ENCODE measurements around the gene FAM13A. TPM values are rescaled to one million over a fixed set of nuclear protein-coding genes. Genes with fewer than 3 reads are reported as not detected.
A peak's percentile ranks its signal among the peaks of the same experiment; 100 is the strongest.

FAM13A gene
- total RNA-seq, 1 donor from 2014 or later, result 16.9 TPM

DNA sequence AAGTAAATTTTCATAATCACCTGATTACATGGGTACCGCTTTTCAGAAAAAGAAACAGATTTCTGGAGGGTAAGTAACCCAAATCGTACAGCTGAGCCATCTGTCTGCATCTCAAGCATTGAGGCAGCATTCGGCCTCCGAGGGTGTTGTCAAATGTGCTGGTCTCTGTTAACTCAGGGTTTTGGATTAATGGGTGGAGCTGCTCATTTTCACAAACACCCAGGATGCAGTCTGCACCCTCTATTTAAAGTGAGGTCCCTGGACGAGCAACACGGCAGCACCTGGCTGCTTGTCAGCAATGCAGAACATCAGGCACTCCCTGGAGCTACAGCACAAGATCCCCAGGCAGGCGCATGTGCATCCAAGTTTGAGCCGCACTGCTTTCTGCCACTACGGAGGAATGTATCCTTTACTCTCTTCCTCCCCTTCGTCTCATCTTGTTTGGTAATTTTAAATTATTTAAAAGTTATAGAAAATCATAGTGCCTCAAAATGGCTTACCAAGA is 334.7 kb downstream of the FAM13A start:
- peak; percentile 40 for DNase-seq
- H3K36me3 ChIP-seq, result peaks cover 55% of the 10 kb centered on the region
- H3K9me3 ChIP-seq (replicated peaks), result peaks cover 9% of the 10 kb centered on the region
- intact Hi-C loops (cut with micrococcal nuclease), result no loop called here
- no peaks in the 10 kb centered on the region for H3K27me3 ChIP-seq (ENCODE audit: low read depth)
- H3K4me3 ChIP-seq, result no peak overlapping the region
- H3K4me1 ChIP-seq, result peaks cover 58% of the 10 kb centered on the region
- TF ChIP-seq, protein P1, sequence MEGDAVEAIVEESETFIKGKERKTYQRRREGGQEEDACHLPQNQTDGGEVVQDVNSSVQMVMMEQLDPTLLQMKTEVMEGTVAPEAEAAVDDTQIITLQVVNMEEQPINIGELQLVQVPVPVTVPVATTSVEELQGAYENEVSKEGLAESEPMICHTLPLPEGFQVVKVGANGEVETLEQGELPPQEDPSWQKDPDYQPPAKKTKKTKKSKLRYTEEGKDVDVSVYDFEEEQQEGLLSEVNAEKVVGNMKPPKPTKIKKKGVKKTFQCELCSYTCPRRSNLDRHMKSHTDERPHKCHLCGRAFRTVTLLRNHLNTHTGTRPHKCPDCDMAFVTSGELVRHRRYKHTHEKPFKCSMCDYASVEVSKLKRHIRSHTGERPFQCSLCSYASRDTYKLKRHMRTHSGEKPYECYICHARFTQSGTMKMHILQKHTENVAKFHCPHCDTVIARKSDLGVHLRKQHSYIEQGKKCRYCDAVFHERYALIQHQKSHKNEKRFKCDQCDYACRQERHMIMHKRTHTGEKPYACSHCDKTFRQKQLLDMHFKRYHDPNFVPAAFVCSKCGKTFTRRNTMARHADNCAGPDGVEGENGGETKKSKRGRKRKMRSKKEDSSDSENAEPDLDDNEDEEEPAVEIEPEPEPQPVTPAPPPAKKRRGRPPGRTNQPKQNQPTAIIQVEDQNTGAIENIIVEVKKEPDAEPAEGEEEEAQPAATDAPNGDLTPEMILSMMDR (IDR thresholded peaks at IDR 0.05; ENCODE audit: borderline replicate concordance), result no peak
- peak overlapping the region; percentile 47 for H3K27ac ChIP-seq (replicated peaks)

DNA sequence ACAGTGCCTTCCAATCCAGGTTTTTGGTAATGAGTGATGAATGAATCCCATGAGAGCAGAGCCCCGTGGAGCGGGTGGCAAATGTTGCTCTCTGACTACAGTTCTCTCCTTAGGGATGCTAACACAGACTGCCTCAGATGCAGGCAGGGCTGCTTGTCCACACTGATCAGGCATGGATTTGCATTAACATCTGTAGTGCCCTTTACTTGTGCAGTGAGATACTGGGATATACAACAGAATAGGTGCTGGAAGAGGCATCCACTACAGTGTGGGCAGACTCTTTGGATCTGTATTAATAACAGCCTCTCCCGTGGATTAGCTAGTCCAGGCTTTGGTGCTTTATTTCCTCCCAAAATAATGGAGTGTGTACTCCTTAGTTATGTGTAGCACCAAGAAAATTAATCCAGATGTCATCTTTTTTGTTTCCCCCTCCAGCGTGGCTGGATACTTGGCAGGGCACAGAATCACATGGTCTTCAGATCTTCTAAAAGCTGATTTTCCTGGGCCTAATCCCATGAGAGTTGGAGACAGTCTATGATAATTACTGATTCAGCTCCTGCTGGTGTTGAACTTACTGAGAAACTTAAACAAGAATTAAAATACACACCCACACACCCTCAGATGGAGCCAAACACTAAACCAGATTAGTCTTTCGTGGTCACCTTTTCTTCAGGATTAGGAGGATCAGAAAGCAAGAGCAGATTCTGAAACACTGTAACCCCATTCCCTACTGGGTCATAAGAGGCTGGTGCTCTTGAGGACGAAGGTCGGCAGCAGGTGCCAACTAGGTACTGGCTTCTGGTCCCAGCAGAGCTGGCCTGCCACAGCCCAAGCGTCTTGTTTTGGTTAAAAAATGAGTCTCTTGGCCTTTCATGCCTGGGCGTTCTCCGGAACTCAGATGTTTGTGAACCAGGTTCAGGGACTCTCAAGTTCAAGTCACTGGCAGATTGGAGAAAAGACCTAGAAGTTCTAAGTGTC is 336.2 kb downstream of the FAM13A start:
- H3K4me1 ChIP-seq, result peaks cover 55% of the 10 kb centered on the region
- TF ChIP-seq, protein P1 (IDR thresholded peaks at IDR 0.05; ENCODE audit: borderline replicate concordance), result no peak
- no peak for DNase-seq
- no peak overlapping the region for H3K4me3 ChIP-seq
- H3K27me3 ChIP-seq (ENCODE audit: low read depth), result no peaks in the 10 kb centered on the region
- H3K36me3 ChIP-seq, result peaks cover 55% of the 10 kb centered on the region
- intact Hi-C loops (cut with micrococcal nuclease), result no loop called here
- H3K27ac ChIP-seq (replicated peaks), result peak overlapping the region; percentile 47
- peaks cover 23% of the 10 kb centered on the region for H3K9me3 ChIP-seq (replicated peaks)

DNA sequence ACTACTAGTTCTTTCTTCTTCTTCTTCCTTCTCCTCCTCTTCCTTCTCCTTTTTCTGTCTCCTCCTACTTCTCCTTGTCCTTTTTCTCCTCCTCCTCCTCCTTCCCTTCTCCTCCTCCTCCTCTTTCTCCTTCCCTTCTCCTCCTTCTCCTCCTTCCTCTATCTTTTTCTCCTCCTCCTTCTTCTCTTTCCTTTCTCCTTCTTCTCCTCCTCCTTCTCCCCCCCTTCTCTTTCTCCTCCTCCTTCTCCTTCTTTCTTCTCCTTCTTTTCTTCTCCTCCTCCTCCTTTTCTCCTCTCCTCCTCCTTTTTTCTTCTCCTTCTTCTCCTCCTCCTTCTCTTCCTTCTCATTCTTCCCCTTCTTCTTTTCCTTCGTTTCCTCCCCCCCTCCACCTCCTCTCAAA is 337.6 kb downstream of the FAM13A start:
- H3K4me3 ChIP-seq, result no peak overlapping the region
- H3K9me3 ChIP-seq (replicated peaks), result peaks cover 23% of the 10 kb centered on the region
- TF ChIP-seq, protein P1 (IDR thresholded peaks at IDR 0.05; ENCODE audit: borderline replicate concordance), result no peak
- no peak for DNase-seq
- H3K27ac ChIP-seq (replicated peaks), result no peak overlapping the region
- intact Hi-C loops (cut with micrococcal nuclease), result no loop called here
- peaks cover 49% of the 10 kb centered on the region for H3K36me3 ChIP-seq
- H3K4me1 ChIP-seq, result peaks cover 46% of the 10 kb centered on the region
- H3K27me3 ChIP-seq (ENCODE audit: low read depth), result no peaks in the 10 kb centered on the region

DNA sequence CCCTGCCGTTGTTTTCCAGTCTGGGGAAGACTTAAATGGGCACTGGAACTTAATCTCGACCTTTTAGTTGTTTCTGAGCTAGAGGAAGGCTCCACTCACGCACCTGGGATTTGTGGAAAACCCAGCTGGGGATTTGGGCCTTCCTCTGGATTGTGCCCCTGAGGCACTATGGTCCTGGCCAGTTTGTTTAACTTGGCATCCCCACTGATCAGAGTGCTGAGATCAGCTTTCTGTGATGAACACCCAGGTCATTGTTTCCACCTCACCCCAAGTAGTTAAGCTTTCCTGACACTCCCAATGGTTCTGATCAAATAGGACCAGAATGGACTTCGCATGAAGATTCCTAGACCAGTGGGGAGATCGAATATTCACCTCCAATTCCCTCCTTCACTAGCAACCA is 338.9 kb downstream of the FAM13A start:
- TF ChIP-seq, protein P1 (IDR thresholded peaks at IDR 0.05; ENCODE audit: borderline replicate concordance), result no peak

DNA sequence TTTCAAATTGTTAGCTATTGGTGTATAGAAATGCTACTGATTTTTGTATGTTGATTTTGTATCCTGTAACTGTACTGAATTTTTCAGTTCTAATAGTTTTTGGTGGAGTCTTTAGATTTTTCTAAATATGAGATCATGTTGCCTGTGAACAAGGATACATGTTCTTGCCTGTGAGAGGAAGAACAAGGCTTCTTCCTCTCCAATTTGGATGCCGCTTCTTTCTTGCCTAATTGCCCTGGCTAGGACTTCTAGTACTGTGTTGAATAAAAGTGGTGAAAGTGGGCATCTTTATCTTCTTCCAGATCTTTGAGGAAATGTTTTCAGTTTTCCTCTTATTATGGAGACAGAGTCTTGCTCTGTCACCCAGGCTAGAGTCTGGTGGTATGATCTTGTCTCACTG is 343.2 kb downstream of the FAM13A start:
- Histone ChIP-seq H3K27ac (replicated peaks) (no peak overlapping the region), H3K4me3 (no peak overlapping the region), H3K27me3 (ENCODE audit: low read depth) (no peaks in the 10 kb centered on the region), H3K4me1 (no peaks in the 10 kb centered on the region), H3K36me3 (peaks cover 71% of the 10 kb centered on the region), H3K9me3 (replicated peaks) (peaks cover 30% of the 10 kb centered on the region)
- DNase-seq, result no peak
- intact Hi-C loops (cut with micrococcal nuclease), result no loop called here
- TF ChIP-seq, protein P1 (IDR thresholded peaks at IDR 0.05; ENCODE audit: borderline replicate concordance), result no peak

More for the DNA sequence above, 338.9 kb downstream of the FAM13A start:
- no peak for DNase-seq
- H3K4me3 ChIP-seq, result no peak overlapping the region
- peaks cover 42% of the 10 kb centered on the region for H3K36me3 ChIP-seq
- H3K9me3 ChIP-seq (replicated peaks), result peaks cover 23% of the 10 kb centered on the region
- peaks cover 33% of the 10 kb centered on the region for H3K4me1 ChIP-seq
- H3K27me3 ChIP-seq (ENCODE audit: low read depth), result no peaks in the 10 kb centered on the region
- H3K27ac ChIP-seq (replicated peaks), result no peak overlapping the region
- intact Hi-C loops (cut with micrococcal nuclease), result no loop called here
